22Rv1 (cell line): ENCODE measurements around the gene DNER.

Experiments used
- CTCF ChIP-seq: fragments of 450-650 bp; IDR thresholded peaks from 2 replicates; pipeline ENCODE4 v1.5.1; 2017; ENCODE audit warnings: mild to moderate bottlenecking
- ZFX ChIP-seq: fragments of 450-650 bp; IDR thresholded peaks from 2 replicates; pipeline ENCODE4 v1.6.1; 2017; ENCODE audit warnings: antibody characterized with exemption, borderline replicate concordance

DNA sequence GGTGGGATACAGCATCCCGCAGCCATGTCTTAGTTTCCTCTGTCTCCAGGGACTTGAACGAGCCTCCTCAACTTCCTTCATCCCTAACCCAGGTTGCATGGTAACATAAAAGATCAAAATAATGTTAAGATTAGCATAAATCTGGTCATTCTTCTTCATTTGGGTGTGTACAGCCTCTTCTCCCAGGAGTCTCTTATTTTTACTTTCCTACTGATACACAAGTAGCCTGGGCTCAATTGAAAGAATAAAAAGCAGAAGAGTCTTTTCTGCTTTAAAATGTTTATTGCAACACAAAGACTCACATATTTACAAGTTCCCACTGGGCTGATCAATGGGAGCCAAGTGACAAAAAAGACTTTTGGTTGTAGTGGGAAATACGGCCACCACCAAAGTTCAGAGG is 305.4 kb downstream of the DNER start:
- TF ChIP-seq CTCF (no peak), ZFX (no peak)
